Colonic mucosa (tissue), 4 donors: ENCODE results near the gene PHRF1. TPM values are rescaled to one million over a fixed set of nuclear protein-coding genes. Genes with fewer than 3 reads are reported as not detected.

Experiments
- DNase-seq: peaks from one replicate; pipeline ENCODE4 v3.0.0-alpha.2; 2020
- H3K27ac ChIP-seq: fragments of 200-600 bp; one replicate; pipeline ENCODE4 v1.8.0; 2021
- H3K27me3 ChIP-seq: fragments of 200-600 bp; one replicate; pipeline ENCODE4 v1.8.0; 2021
- H3K36me3 ChIP-seq: fragments of 200-600 bp; one replicate; pipeline ENCODE4 v1.8.0; 2021
- H3K4me1 ChIP-seq: fragments of 200-600 bp; one replicate; pipeline ENCODE4 v1.8.0; 2021; ENCODE audit warnings: mild to moderate bottlenecking
- H3K4me3 ChIP-seq: fragments of 200-600 bp; one replicate; pipeline ENCODE4 v1.8.0; 2021
- H3K9ac ChIP-seq, 2 donors: one replicate each; pipeline ENCODE4 v1.7.0; 2013; ENCODE audit warnings: control low read depth in 2 of 2, low read depth in 2 of 2, low read length in 2 of 2
- H3K9me3 ChIP-seq: fragments of 200-600 bp; one replicate; pipeline ENCODE4 v1.8.0; 2021
- intact Hi-C: fragments of 100-400 bp; cut with DNase I; formaldehyde crosslinking; loops from one replicate; pipeline ENCODE4 v1.14.1; 2022
- total RNA-seq, 2 donors: library from RNA; stranded (reverse); fragmentation: NEBNext Ultra II Directional in 1 of 2; extraction: Animal tissue kit (Norgen Biotek cat#: 25700) in 1 of 2; gene quantifications; one replicate each; pipeline ENCODE4 v1.2.1, GENCODE V29; 2021
- TF ChIP-seq, protein P1 (sequence below): fragments of 200-600 bp; IDR thresholded peaks from one replicate; pipeline ENCODE4 v1.8.0; 2022; ENCODE audit warnings: antibody characterized with exemption, mild to moderate bottlenecking
- donor health status: healthy.
- donor health status: DM: no; HTN: no; CAD: no.
- donor health status: DM: no; HTN: no; CAD: no.

Gene PHRF1
- total RNA-seq, 2 donors from 2014 or later, result 29.4 to 41.9 TPM

DNA sequence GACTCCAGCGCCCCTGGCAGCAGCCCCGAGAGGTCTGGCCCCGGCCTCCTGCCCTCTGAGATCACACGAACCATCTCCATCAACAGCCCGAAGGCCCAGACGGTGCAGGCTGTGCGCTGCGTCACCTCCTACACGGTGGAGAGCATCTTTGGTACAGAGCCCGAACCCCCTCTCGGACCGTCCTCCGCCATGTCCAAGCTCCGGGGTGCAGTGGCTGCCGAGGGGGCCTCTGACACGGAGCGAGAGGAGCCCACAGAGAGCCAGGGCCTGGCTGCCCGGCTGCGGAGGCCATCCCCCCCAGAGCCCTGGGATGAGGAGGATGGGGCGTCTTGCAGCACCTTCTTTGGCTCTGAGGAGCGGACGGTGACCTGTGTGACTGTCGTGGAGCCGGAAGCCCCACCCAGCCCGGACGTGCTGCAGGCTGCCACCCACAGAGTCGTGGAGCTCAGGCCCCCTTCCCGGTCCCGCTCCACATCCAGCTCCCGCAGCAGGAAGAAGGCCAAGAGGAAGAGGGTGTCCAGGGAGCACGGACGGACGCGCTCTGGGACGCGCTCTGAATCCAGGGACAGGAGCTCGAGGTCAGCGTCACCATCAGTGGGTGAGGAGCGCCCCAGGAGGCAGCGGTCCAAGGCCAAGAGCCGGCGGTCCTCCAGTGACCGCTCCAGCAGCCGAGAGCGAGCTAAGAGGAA is 31.8 kb downstream of the PHRF1 start:
- Histone ChIP-seq H3K4me1 (peaks cover 15% of the 10 kb centered on the region), H3K4me3 (no peak overlapping the region), H3K36me3 (peaks cover 40% of the 10 kb centered on the region), H3K27me3 (no peaks in the 10 kb centered on the region), H3K9ac (no peak overlapping the region), H3K9me3 (no peaks in the 10 kb centered on the region), H3K27ac (no peak overlapping the region)
- TF ChIP-seq, protein P1, sequence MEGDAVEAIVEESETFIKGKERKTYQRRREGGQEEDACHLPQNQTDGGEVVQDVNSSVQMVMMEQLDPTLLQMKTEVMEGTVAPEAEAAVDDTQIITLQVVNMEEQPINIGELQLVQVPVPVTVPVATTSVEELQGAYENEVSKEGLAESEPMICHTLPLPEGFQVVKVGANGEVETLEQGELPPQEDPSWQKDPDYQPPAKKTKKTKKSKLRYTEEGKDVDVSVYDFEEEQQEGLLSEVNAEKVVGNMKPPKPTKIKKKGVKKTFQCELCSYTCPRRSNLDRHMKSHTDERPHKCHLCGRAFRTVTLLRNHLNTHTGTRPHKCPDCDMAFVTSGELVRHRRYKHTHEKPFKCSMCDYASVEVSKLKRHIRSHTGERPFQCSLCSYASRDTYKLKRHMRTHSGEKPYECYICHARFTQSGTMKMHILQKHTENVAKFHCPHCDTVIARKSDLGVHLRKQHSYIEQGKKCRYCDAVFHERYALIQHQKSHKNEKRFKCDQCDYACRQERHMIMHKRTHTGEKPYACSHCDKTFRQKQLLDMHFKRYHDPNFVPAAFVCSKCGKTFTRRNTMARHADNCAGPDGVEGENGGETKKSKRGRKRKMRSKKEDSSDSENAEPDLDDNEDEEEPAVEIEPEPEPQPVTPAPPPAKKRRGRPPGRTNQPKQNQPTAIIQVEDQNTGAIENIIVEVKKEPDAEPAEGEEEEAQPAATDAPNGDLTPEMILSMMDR, result no peak
- no peak for DNase-seq
- intact Hi-C loops, result no loop called here

DNA sequence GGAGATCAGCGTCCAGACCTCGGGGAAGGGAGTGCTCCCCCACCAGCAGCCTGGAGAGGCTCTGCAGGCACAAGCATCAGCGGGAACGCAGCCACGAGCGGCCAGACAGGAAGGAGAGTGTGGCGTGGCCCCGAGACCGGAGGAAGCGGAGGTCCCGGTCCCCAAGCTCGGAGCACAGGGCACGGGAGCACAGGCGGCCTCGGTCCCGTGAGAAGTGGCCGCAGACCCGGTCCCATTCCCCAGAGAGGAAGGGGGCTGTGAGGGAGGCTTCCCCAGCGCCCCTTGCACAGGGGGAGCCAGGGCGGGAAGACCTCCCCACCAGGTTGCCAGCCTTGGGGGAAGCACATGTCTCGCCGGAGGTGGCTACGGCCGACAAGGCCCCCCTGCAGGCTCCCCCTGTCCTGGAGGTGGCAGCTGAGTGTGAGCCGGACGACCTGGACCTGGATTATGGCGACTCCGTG is 32.6 kb downstream of the PHRF1 start:
- intact Hi-C loops, result no loop called here
- H3K27ac ChIP-seq, result no peak overlapping the region
- peaks cover 19% of the 10 kb centered on the region for H3K4me1 ChIP-seq
- no peak overlapping the region for H3K9ac ChIP-seq
- H3K9me3 ChIP-seq, result no peaks in the 10 kb centered on the region
- H3K27me3 ChIP-seq, result no peaks in the 10 kb centered on the region
- TF ChIP-seq, protein P1, result no peak
- DNase-seq, result no peak
- H3K36me3 ChIP-seq, result peaks cover 41% of the 10 kb centered on the region
- H3K4me3 ChIP-seq, result no peak overlapping the region

DNA sequence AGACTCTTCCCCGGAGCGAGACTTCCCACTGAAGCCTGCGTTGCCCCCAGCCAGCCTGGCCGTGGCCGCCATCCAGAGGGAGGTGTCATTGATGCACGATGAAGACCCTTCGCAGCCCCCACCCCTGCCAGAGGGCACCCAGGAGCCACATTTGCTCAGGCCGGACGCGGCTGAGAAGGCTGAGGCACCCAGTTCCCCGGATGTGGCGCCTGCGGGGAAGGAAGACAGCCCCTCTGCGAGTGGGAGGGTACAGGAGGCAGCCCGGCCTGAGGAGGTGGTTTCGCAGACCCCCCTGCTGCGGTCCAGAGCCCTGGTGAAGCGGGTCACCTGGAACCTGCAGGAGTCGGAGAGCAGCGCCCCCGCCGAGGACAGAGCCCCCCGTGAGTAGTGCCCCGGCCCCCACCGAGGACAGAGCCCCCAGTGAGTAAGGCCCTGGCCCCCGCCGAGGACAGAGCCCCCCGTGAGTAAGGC is 33.1 kb downstream of the PHRF1 start:
- TF ChIP-seq, protein P1, result no peak
- intact Hi-C loops, result no loop called here
- no peaks in the 10 kb centered on the region for H3K9me3 ChIP-seq
- no peak for DNase-seq
- H3K36me3 ChIP-seq, result peaks cover 41% of the 10 kb centered on the region
- no peak overlapping the region for H3K4me3 ChIP-seq
- no peak overlapping the region for H3K9ac ChIP-seq
- peaks cover 25% of the 10 kb centered on the region for H3K4me1 ChIP-seq
- H3K27ac ChIP-seq, result no peak overlapping the region
- no peaks in the 10 kb centered on the region for H3K27me3 ChIP-seq

DNA sequence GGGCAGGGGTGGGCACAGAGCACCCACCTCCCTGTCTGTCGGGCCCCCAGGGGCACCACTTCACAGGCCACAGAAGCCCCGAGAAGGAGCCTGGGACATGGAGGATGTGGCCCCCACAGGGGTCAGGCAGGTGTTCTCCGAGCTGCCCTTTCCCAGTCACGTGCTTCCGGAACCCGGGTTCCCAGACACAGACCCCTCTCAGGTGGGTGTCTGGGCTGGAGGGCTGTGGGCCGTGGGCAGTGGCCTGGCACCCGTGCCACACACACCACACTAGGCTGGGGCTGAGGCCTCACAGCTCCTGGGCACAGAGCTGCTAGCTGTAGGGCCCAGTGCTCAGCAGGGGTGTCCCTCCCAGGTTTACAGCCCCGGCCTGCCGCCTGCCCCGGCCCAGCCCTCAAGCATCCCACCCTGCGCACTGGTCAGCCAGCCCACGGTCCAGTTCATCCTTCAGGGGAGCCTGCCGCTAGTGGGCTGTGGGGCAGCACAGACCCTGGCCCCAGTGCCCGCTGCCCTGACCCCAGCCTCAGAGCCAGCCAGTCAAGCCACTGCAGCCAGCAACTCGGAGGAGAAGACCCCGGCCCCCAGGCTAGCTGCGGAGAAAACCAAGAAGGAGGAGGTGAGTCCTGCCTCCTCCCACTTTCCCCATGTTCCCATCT is 34.0 kb downstream of the PHRF1 start:
- no peak overlapping the region for H3K27ac ChIP-seq
- H3K36me3 ChIP-seq, result peaks cover 35% of the 10 kb centered on the region
- no peaks in the 10 kb centered on the region for H3K9me3 ChIP-seq
- no peak for DNase-seq
- no peak overlapping the region for H3K4me3 ChIP-seq
- H3K4me1 ChIP-seq, result peaks cover 32% of the 10 kb centered on the region
- TF ChIP-seq, protein P1, result no peak
- H3K9ac ChIP-seq, result no peak overlapping the region
- H3K27me3 ChIP-seq, result no peaks in the 10 kb centered on the region
- intact Hi-C loops, result no loop called here

DNA sequence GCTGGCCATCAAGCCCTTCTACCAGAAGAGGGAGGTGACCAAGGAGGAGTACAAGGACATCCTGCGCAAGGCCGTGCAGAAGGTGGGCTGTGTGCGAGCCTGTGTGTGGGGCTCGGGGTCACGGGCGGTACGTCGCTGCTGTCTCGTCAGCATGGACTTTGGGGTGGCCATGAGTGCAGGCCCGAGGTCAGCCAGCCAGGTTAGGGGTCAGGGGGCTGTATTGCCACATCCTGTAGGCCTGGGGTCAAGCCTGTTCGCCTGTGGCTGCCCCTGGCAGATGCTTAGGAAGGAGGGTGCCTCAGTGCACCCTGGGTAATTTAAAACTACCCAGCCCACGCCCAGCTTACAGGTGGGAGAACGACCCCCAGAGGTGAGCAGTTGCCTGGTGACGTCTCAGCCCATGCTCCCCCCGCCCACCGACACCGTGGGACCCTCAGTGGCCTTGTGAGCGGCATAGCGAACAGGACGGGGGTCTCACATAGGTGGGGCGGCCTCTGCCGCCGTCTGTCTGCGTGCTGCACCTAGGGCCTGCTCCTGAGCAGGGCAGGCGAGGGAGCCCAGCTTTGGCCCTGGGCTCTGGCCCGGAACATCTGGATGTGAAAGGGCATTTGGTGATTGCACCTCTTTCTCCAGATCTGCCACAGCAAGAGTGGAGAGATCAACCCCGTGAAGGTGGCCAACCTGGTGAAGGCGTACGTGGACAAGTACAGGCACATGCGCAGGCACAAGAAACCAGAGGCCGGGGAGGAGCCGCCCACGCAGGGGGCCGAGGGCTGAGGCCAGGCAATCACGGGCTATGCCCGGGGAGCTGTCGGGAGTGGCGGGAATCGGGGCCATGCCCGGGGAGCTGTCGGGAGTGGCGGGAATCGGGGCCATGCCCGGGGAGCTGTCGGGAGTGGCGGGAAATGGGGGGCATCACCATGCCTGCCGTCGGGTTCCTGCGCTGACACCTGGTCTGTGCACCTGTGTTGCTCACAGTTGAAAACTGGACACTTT is 35.0 kb downstream of the PHRF1 start:
- peaks cover 36% of the 10 kb centered on the region for H3K4me1 ChIP-seq
- H3K27ac ChIP-seq, result peak overlapping the region; percentile 83
- TF ChIP-seq, protein P1, result no peak
- no peaks in the 10 kb centered on the region for H3K27me3 ChIP-seq
- no peak for DNase-seq
- peaks cover 26% of the 10 kb centered on the region for H3K36me3 ChIP-seq
- peak overlapping the region in 1 of 2 donors; percentile 27 for H3K9ac ChIP-seq
- no peaks in the 10 kb centered on the region for H3K9me3 ChIP-seq
- intact Hi-C loops, result no loop called here
- H3K4me3 ChIP-seq, result no peak overlapping the region
